Motor neuron (in vitro differentiated cells): ENCODE measurements around the gene CST1. TPM values are rescaled to one million over a fixed set of nuclear protein-coding genes. Genes with fewer than 3 reads are reported as not detected.
"Not testable (repeated sequence)": the region's sequence is repeated elsewhere in the genome, so short reads cannot be mapped to it uniquely, and the experiment has no call there.

Experiments used
- ATAC-seq, 8 experiments: fragments of 200-7000 bp; cut with Tn5 transposase; replicated peaks in 6 of 8; 2 replicates each; pipeline ENCODE4 v1.8.0; 2021; ENCODE audit warnings: mild to moderate bottlenecking in 8 of 8, moderate library complexity in 8 of 8
- H3K27ac ChIP-seq, 2 donors: fragments of 250-450 bp; sonication (Bioruptor Pico); 2 replicates each; pipeline ENCODE4 v1.9.0; 2021; ENCODE audit warnings: antibody characterized with exemption in 2 of 2, mild to moderate bottlenecking in 2 of 2, moderate library complexity in 1 of 2
- H3K4me1 ChIP-seq, 2 donors: fragments of 250-450 bp; sonication (Bioruptor Pico); replicated peaks in 1 of 2; 2 replicates each; pipeline ENCODE4 v1.6.1; 2021; ENCODE audit warnings: antibody characterized with exemption in 2 of 2, mild to moderate bottlenecking in 2 of 2, moderate library complexity in 1 of 2
- H3K4me3 ChIP-seq, 5 donors: fragments of 250-450 bp; sonication (Bioruptor Pico); 2 replicates each; pipeline ENCODE4 v1.9.0; 2021; ENCODE audit warnings: antibody characterized with exemption in 5 of 5, mild to moderate bottlenecking in 5 of 5, moderate library complexity in 4 of 5
- WGBS, 10 experiments: fragments of 450-650 bp; shearing (Covaris generic); methylation state at CpG; one replicate each; pipeline ENCODE4 v1.0.0; 2022; 5-methylcytosine and 5-hydroxymethylcytosine counted together
- in situ Hi-C, 9 experiments: fragments of 400-800 bp; cut with MboI; loops; one replicate each; pipeline ENCODE4 v1.15.0; 2021; ENCODE audit warnings: low sequenced_read_pairs in 9 of 9, low pct_unique_long_range_greater_than_20kb in 2 of 9; ENCODE audit not compliant: unreplicated experiment in 9 of 9
- total RNA-seq, 8 experiments: library from RNA; unstranded; fragments of 300-600 nt; gene quantifications; 2 replicates each; pipeline versions ENCODE4 v1.2.3 to v1.2.4, GENCODE V29; 2022

Gene CST1
- total RNA-seq, 8 experiments from 2014 or later, result not detected

DNA sequence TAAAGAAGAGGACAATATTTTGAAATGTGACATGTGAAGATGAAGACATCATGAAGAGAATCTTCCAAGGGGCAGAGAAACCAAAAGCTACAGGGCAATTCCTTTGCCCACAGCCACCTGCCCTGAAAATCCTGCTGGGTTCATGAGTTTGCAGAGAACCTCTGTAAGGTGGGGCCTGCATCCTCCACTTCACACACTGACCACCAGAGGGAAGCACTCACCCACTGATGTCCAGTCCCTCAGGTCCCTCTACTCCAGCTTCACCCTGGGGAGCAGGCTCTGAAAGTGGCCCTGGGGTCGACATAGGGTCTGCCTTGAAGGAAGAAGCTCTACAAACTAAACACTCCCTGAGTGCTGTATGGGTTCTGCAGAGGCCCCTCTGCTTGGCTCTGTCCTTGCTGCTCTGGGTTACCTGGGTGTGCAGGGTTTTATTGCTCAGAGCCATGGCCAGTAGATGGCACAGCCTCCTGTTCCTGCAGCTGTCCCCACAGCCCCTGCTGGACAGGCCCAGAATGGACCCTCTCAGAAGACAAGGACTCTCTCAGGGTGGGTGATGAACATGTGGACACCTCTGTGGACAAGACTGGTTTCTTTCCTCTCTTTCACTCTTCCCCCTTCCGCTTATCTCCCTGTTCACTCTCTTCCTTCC lies 27.0 kb downstream of the CST1 start:
- WGBS, 10 experiments, result 83 to 86% methylated on average over 1 of the region's 2 CpGs; no CpG with 5 or more reads in 8 of the 10 experiments
- H3K4me1 ChIP-seq, H3K27ac ChIP-seq, H3K4me3 ChIP-seq, in situ Hi-C loops: not testable (repeated sequence)
- ATAC-seq, result peak in 4 of 8 experiments; percentile 43 to 99 (median 98)

DNA sequence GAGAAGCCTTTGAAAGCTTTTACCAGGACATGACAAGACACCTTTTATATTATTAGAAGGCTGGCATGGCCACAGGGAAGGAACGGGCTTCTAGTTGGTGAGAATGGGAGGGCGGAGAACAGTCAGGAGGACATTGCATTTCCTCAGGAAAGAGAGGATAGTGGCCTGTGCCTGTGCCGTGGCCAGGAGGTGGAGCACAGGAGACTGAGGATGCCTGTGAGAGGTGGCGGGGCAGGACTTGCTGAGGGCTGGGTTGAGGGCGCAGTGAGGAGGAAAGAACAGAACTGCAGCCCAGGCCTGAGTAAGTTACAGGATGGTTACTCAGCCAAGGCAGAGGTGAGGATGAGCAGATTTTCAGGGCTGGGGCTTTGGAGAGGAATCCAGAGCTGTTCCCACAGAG lies 27.9 kb downstream of the CST1 start:
- 50 to 95% (median 73%) methylated on average over 1 to 3 of the region's 5 CpGs; no CpG with 5 or more reads in 6 of the 10 experiments for WGBS, 10 experiments
- H3K4me1 ChIP-seq, in situ Hi-C loops, H3K4me3 ChIP-seq, H3K27ac ChIP-seq, ATAC-seq: not testable (repeated sequence)

DNA sequence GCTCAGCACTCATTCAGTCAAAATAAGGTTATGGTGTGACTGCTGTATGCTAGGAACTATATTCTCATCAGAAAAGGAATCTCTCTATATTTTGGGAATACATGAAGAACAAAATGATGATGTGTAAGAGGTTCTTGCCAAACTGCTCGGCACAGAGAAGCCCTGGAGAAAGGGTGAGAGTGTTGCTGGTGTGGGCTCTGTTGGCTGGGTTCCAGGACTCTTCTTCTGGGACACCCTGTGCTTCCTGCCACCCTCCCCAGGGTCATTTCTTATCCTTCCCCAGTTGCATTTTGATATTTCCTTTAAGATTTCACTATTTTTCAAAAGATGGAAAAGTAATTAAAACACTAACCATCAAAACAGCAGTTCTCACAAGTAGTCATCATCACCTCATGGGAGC lies 28.8 kb downstream of the CST1 start:
- WGBS, 10 experiments, result 0 to 71% (median 33%) methylated on average over 1 of the region's 1 CpG; no CpG with 5 or more reads in 3 of the 10 experiments
- in situ Hi-C loops, result no loop called here
- Histone ChIP-seq H3K4me1 (no peaks in the 10 kb centered on the region), H3K27ac (no peak overlapping the region), H3K4me3 (no peak overlapping the region)
- ATAC-seq, result no peak

DNA sequence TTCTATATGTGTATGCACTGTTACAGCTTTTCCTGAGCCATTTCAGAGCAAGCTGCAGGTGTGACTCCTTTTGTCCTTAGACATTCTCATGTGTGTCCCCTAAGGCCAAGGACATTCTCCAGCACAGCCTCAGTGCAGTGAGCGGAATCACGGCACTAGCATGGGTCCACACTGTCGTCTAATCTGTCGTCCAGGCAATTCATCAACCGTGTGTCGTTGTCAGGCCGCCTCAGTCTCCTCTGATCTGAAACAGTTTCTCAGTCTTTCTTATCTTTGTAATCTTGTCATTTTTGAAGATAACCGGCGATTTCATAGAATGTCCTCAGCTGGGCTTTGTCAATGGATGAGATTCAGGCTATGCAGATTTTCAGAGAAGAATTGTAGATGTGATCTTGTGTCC lies 31.4 kb downstream of the CST1 start:
- WGBS, 10 experiments, result 20 to 80% (median 73%) methylated on average over 1 to 6 of the region's 9 CpGs; no CpG with 5 or more reads in 5 of the 10 experiments
- H3K4me1 ChIP-seq, ATAC-seq, H3K27ac ChIP-seq, in situ Hi-C loops, H3K4me3 ChIP-seq: not testable (repeated sequence)

- H3K27ac ChIP-seq, H3K4me1 ChIP-seq, H3K4me3 ChIP-seq, in situ Hi-C loops, ATAC-seq: not testable (repeated sequence)
Observed at GRCh38 chr20:23711778-23712177, 39.0 kb downstream of the CST1 start.

DNA sequence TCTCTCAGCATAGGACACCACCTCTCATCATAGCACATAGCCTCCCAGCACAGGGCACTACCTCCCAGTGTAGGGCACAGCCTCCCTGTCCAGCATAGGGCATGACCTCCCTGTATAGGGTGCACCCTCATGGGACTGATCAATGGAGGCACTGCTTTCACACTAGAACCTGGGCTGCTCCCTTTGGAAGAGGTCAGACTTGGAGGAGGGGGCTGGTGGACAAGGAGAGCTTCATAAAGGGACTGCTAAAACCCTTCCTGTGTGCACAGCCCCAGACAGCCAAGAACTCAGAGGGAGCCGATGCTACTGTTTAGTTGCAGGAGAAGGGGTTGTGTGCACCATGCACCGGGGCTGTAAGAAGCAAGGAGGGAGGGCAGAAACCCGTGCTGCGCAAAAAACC lies 40.0 kb downstream of the CST1 start:
- Histone ChIP-seq H3K27ac (no peak overlapping the region), H3K4me3 (no peak overlapping the region), H3K4me1 (no peaks in the 10 kb centered on the region)
- 79 to 90% (median 80%) methylated on average over 1 to 3 of the region's 4 CpGs; no CpG with 5 or more reads in 7 of the 10 experiments for WGBS, 10 experiments
- ATAC-seq, result no peak
- in situ Hi-C loops, result no loop called here

- H3K4me1 ChIP-seq, result no peaks in the 10 kb centered on the region
- in situ Hi-C loops, result no loop called here
Observed at GRCh38 chr20:23705895-23706294, 44.8 kb downstream of the CST1 start.

DNA sequence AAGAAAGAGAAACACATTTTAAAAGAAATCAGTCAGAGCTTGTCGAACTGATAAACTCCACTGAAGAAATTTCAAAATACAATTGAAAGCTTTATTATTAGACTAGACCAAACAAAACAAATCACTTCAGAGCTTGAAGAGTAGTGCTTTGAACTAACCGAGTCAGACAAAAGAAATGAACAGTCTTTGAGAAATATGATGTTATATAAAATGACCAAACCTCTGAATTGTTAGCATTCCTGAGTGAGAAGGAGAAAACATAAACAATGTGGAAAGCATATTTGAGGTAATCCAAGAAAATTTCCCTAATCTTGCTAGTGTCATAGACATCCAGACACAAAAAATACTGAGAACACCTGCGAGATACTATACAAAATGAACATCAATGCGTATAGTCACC lies 48.7 kb downstream of the CST1 start:
- no peaks in the 10 kb centered on the region for H3K4me1 ChIP-seq
- no peak overlapping the region for H3K27ac ChIP-seq
- in situ Hi-C loops, result no loop called here
- no peak overlapping the region for H3K4me3 ChIP-seq
- WGBS, 10 experiments, result 51 to 97% (median 77%) methylated on average over 2 to 4 of the region's 4 CpGs
- no peak for ATAC-seq

More at GRCh38 chr20:23705895-23706294, 44.8 kb downstream of the CST1 start:
- Histone ChIP-seq H3K4me3 (no peak overlapping the region), H3K27ac (no peak overlapping the region)
- no peak for ATAC-seq
- WGBS, 10 experiments, result 10 to 100% (median 63%) methylated on average over 1 of the region's 1 CpG; no CpG with 5 or more reads in 2 of the 10 experiments

GRCh38 chr20:23700931-23701330 lies 49.8 kb downstream of the CST1 start:
- no peak overlapping the region for H3K4me3 ChIP-seq
- in situ Hi-C loops, result no loop called here

DNA sequence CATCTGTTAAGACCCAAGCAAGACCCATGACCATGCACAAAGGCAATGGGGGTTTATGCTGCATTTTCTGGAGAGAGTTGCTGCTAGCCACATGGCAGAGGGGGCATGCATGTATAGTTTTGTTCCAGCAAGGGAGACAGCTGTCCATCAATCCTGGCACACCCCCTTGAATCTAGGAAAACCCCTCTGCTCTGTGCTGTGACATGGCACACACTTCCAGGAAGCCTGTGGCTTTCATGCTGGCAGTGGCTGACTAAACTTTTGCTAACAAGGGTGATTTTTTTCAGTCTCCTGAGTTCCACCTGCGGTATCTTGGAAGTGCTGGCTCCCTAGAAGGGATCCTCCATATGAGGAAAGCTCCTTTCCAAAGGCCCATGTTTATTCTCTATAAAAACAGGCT lies 52.8 kb downstream of the CST1 start:
- ATAC-seq, result no peak
- no peak overlapping the region for H3K4me3 ChIP-seq
- in situ Hi-C loops, result no loop called here
- no peak overlapping the region for H3K27ac ChIP-seq
- WGBS, 10 experiments, result 0 to 100% methylated on average over 1 of the region's 1 CpG; no CpG with 5 or more reads in 8 of the 10 experiments
- peaks cover 0 to 3% of the 10 kb centered on the region in 2 donors for H3K4me1 ChIP-seq

More at GRCh38 chr20:23700931-23701330, 49.8 kb downstream of the CST1 start:
- Histone ChIP-seq H3K27ac (no peak overlapping the region), H3K4me1 (no peaks in the 10 kb centered on the region)
- no peak for ATAC-seq
- WGBS, 10 experiments, result 20 to 80% (median 71%) methylated on average over 1 to 2 of the region's 3 CpGs; no CpG with 5 or more reads in 7 of the 10 experiments

Other genes starting within 250 kb of the CST1 start
- gene CST9L, start 182.5 kb downstream of the CST1 start, total RNA-seq, result not detected
- gene CST9, start 145.0 kb downstream of the CST1 start, total RNA-seq, result under 1 TPM in 5 of 8 experiments, not detected in 3; 0.17 to 0.54 (median 0.38) TPM
- gene CST3, start 113.0 kb downstream of the CST1 start, total RNA-seq, result 1,000 to 10,000 TPM in 1 of 8 experiments, 100 to 1,000 TPM in 4, 10 to 100 TPM in 3; 50.2 to 1,751 (median 154) TPM
- gene CST4, start 61.9 kb downstream of the CST1 start, total RNA-seq, result not detected
- gene CST2, start 75.8 kb upstream of the CST1 start, total RNA-seq, result 1 to 10 TPM in 1 of 8 experiments, under 1 TPM in 1, not detected in 6; 0.29 to 1.6 TPM
- not detected for gene CST5, start 128.8 kb upstream of the CST1 start, total RNA-seq
- not detected for gene GGTLC1, start 237.8 kb upstream of the CST1 start, total RNA-seq